ENCODE measurements around the gene C1QTNF6.

GRCh38 chr22:37179126-37179470 is 8.9 kb downstream of the C1QTNF6 start:
- TF ChIP-seq CTCF (IDR thresholded peaks at IDR 0.05 in 2 of 3, conservative IDR thresholded peaks at IDR 0.05 in 1 of 3; ENCODE audit: borderline replicate concordance in 1 of 3, insufficient read depth in 1 of 3, low read depth in 2 of 3, low read length in 2 of 3) (no peak), ATF3 (IDR thresholded peaks at IDR 0.05) (no peak), CEBPB (IDR thresholded peaks at IDR 0.05; ENCODE audit: low read depth) (no peak), RAD21 (IDR thresholded peaks at IDR 0.05; ENCODE audit: low read depth) (no peak), ZBTB33 (IDR thresholded peaks at IDR 0.05; ENCODE audit: extremely low read depth, insufficient replicate concordance, low read length) (no peak), POLR2A (IDR thresholded peaks at IDR 0.05; ENCODE audit: borderline replicate concordance, extremely low read depth, insufficient read depth, insufficient read length) (no peak), SIN3A (IDR thresholded peaks at IDR 0.05; ENCODE audit: low read depth) (no peak), EZH2phosphoT487 (IDR thresholded peaks at IDR 0.05; ENCODE audit: borderline replicate concordance) (no peak), SP1 (IDR thresholded peaks at IDR 0.05; ENCODE audit: low read depth) (no peak), REST (IDR thresholded peaks at IDR 0.05; ENCODE audit: low read depth) (no peak), JUND (IDR thresholded peaks at IDR 0.05) (no peak)

Data from HCT116 (cell line).